Lung (tissue), 12 donors: ENCODE measurements around the gene CTSE. TPM values are rescaled to one million over a fixed set of nuclear protein-coding genes. Genes with fewer than 3 reads are reported as not detected.

ENCODE experiments used
- ATAC-seq: fragments of 200-7000 bp; cut with Tn5 transposase; one replicate; pipeline ENCODE4 v1.9.1; 2020; ENCODE audit warnings: moderate number of reproducible peaks; ENCODE audit not compliant: insufficient read depth, low FRiP score
- DNase-seq, 3 donors: peaks; one replicate each; pipeline ENCODE4 v3.0.0-alpha.2; 2013 to 2017
- H3K27ac ChIP-seq, 2 donors: one replicate each; pipeline ENCODE4 v1.5.1; 2013; ENCODE audit warnings: mild to moderate bottlenecking in 2 of 2, moderate library complexity in 2 of 2, control low read depth in 1 of 2, inconsistent platforms in 1 of 2, low read depth in 1 of 2, low read length in 1 of 2
- H3K27me3 ChIP-seq, 3 donors: one replicate each; pipeline ENCODE4 v1.5.1; 2013; ENCODE audit warnings: low read length in 2 of 3; ENCODE audit not compliant: control insufficient read depth in 3 of 3, insufficient read depth in 3 of 3
- H3K36me3 ChIP-seq, 4 donors: one replicate each; pipeline ENCODE4 v1.5.1; 2013; ENCODE audit warnings: low read length in 4 of 4, mild to moderate bottlenecking in 1 of 4, moderate library complexity in 1 of 4; ENCODE audit not compliant: control insufficient read depth in 4 of 4, insufficient read depth in 4 of 4
- H3K4me1 ChIP-seq, 5 donors: one replicate each; pipeline ENCODE4 v1.5.1; 2013; ENCODE audit warnings: low read length in 5 of 5, mild to moderate bottlenecking in 2 of 5, moderate library complexity in 1 of 5; ENCODE audit not compliant: control insufficient read depth in 5 of 5, insufficient read depth in 5 of 5
- H3K4me3 ChIP-seq: one replicate; pipeline ENCODE4 v1.5.1; 2013; ENCODE audit warnings: mild to moderate bottlenecking, control low read depth, moderate library complexity
- H3K9ac ChIP-seq, 2 donors: one replicate each; pipeline ENCODE4 v1.5.1; 2013; ENCODE audit warnings: low read length in 2 of 2, control low read depth in 1 of 2; ENCODE audit not compliant: insufficient read depth in 1 of 2
- H3K9me3 ChIP-seq, 4 donors: one replicate each; pipeline ENCODE4 v1.5.1; 2013; ENCODE audit warnings: low read length in 3 of 4, mild to moderate bottlenecking in 1 of 4, moderate library complexity in 1 of 4; ENCODE audit not compliant: control insufficient read depth in 4 of 4, insufficient read depth in 3 of 4
- CTCF ChIP-seq: IDR thresholded peaks from 2 replicates; pipeline ENCODE4 v1.5.1; 2012; ENCODE audit warnings: mild to moderate bottlenecking; ENCODE audit errors: control extremely low read depth, extremely low read depth
- WGBS, 2 donors: extraction: QIAGEN DNeasy Blood & Tissue Kit; methylation state at CpG; one replicate each; pipeline ENCODE4 v1.1.7; 2013; 5-methylcytosine and 5-hydroxymethylcytosine counted together
- polyA plus RNA-seq, 2 donors: library from polyadenylated mRNA; stranded (reverse); fragments of 200-250 nt; gene quantifications; one replicate each; pipeline ENCODE4 v1.2.1, GENCODE V29; 2013
- total RNA-seq, 2 donors: library from RNA; depleted of rRNA in 1 of 2; stranded (reverse); fragments of >200 nt in 1 of 2; gene quantifications; one replicate each; pipeline ENCODE4 v1.2.1, GENCODE V29; 2014 to 2021
- donor health status: control.
- donor health status: control.
- donor health status: Bipolar disorder and iron deficiency.
- donor health status: healthy.
- donor health status: DM: yes; HTN: yes; CAD: no.

Gene CTSE
- total and polyA plus RNA-seq, 4 donors, result 14.6 to 189 (median 95.7) TPM

DNA sequence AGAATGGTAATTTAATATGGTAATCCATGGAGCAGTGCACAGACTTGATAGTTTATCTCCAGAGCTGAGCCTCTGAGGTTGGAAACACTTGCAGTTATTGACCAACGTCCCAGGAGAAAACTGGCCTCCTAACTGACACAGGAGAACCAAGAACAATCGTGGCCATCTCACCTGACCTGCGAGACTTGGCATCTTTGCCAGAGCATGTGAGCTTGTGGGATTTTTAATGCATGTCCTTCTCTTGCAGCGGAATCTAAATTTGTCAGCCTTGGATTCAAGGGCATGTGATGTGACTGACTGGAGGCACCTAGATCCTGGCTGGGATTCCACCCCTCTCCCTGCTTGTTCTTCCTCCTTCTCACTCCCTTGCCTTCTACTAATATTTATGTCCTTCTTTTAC, 52.6 kb downstream of the CTSE start:
- H3K9ac ChIP-seq, result no peak overlapping the region
- DNase-seq (no peak), ATAC-seq (no peak)
- TF ChIP-seq CTCF, result no peak
- H3K36me3 ChIP-seq, result no peaks in the 10 kb centered on the region
- 86 to 92% methylated on average over 4 of the region's 4 CpGs for WGBS, 2 donors
- H3K27ac ChIP-seq, result no peak overlapping the region
- peaks cover 0 to 5% (median 0%) of the 10 kb centered on the region in 5 donors for H3K4me1 ChIP-seq
- no peak overlapping the region for H3K4me3 ChIP-seq
- H3K27me3 ChIP-seq, result no peaks in the 10 kb centered on the region
- H3K9me3 ChIP-seq, result peaks cover 0 to 8% (median 0%) of the 10 kb centered on the region in 4 donors

DNA sequence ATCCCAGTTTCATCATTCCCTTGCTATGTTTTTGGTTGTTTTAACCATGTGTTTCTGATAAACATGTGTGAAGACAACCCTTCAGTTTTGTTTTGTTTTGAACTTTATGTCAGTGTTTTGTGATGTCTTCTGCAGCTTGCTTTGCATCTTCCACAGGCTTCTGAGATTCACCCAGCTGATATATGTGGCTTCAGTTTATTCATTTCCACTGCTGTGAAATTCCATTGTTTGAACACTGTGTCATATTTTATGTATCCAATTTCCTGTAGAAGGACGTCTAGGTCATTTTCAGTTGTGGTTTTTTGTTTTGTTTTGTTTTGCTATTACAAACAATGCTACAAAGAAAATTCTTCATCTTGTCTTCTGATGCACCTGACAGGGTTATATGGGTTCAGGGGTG, 53.2 kb downstream of the CTSE start:
- Histone ChIP-seq H3K9ac (no peak overlapping the region), H3K27me3 (no peaks in the 10 kb centered on the region), H3K36me3 (no peaks in the 10 kb centered on the region), H3K27ac (no peak overlapping the region), H3K9me3 (peaks cover 0 to 8% (median 0%) of the 10 kb centered on the region in 4 donors), H3K4me1 (peaks cover 0 to 4% (median 0%) of the 10 kb centered on the region in 5 donors), H3K4me3 (no peak overlapping the region)
- ATAC-seq, result no peak
- WGBS, 2 donors, result 18 to 37% methylated on average over 1 of the region's 1 CpG
- no peak for DNase-seq
- no peak for TF ChIP-seq CTCF

DNA sequence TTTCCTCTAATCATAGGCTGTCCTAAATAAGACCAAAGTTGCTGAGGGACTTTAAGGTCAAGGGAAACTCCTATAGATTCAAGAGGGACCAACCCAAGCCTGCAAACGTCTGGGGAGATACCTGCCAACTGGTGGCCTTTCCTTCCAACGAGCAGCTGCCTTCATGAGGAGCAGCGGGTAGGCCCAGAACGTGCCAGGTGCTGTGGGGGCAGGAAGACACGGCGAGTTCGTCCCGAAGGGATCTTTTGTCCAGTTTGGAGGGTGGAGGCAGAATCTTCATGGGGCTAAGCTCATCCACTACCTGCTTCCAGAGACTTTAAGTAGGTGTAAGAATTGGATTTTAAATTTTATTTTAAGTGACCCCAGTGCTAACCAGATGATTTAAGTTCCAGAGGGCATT, 54.5 kb downstream of the CTSE start:
- Histone ChIP-seq H3K4me3 (no peak overlapping the region), H3K27ac (no peak overlapping the region), H3K36me3 (no peaks in the 10 kb centered on the region), H3K4me1 (peaks cover 0 to 3% (median 0%) of the 10 kb centered on the region in 5 donors), H3K9me3 (peaks cover 0 to 5% (median 0%) of the 10 kb centered on the region in 4 donors), H3K27me3 (no peaks in the 10 kb centered on the region), H3K9ac (no peak overlapping the region)
- ATAC-seq (no peak), DNase-seq (no peak)
- 89 to 91% methylated on average over 8 of the region's 8 CpGs for WGBS, 2 donors
- TF ChIP-seq CTCF, result no peak
